Measurements from ENCODE around the gene MTMR10.

Gene MTMR10

GRCh38 chr15:31024979-31025378 is 33.6 kb upstream of the MTMR10 start:
- Histone ChIP-seq H3K36me3 (ENCODE audit: insufficient read depth, low read length) (no peaks in the 10 kb centered on the region), H3K4me3 (ENCODE audit: low read length) (no peak overlapping the region), H3K4me1 (ENCODE audit: insufficient read depth, low read length) (peaks cover 7% of the 10 kb centered on the region), H3K9me3 (ENCODE audit: low read length) (no peaks in the 10 kb centered on the region), H2AFZ (ENCODE audit: low read depth, low read length) (no peak overlapping the region), H3K27me3 (ENCODE audit: insufficient read depth, low read length) (no peaks in the 10 kb centered on the region)

GRCh38 chr15:31024330-31024729 is 32.9 kb upstream of the MTMR10 start:
- H3K36me3 ChIP-seq (ENCODE audit: insufficient read depth, low read length): no peaks in the 10 kb centered on the region
- H2AFZ ChIP-seq (ENCODE audit: low read depth, low read length): no peak overlapping the region
- H3K27me3 ChIP-seq (ENCODE audit: insufficient read depth, low read length): no peaks in the 10 kb centered on the region
- H3K9me3 ChIP-seq (ENCODE audit: low read length): no peaks in the 10 kb centered on the region
- no peak overlapping the region for H3K4me3 ChIP-seq (ENCODE audit: low read length)
- H3K4me1 ChIP-seq (ENCODE audit: insufficient read depth, low read length): peaks cover 7% of the 10 kb centered on the region

- H3K9me3 ChIP-seq (ENCODE audit: low read length): no peaks in the 10 kb centered on the region
- H3K4me1 ChIP-seq (ENCODE audit: insufficient read depth, low read length): peaks cover 7% of the 10 kb centered on the region
- H3K27me3 ChIP-seq (ENCODE audit: insufficient read depth, low read length): no peaks in the 10 kb centered on the region
- no peak overlapping the region for H2AFZ ChIP-seq (ENCODE audit: low read depth, low read length)
- H3K4me3 ChIP-seq (ENCODE audit: low read length): no peak overlapping the region
- no peaks in the 10 kb centered on the region for H3K36me3 ChIP-seq (ENCODE audit: insufficient read depth, low read length)
These were observed 32.4 kb upstream of the MTMR10 start for GRCh38 chr15:31023841-31024240.

GRCh38 chr15:31021067-31021665 is 29.7 kb upstream of the MTMR10 start:
- no peaks in the 10 kb centered on the region for H3K27me3 ChIP-seq (ENCODE audit: insufficient read depth, low read length)
- no peaks in the 10 kb centered on the region for H3K9me3 ChIP-seq (ENCODE audit: low read length)
- H3K36me3 ChIP-seq (ENCODE audit: insufficient read depth, low read length): no peaks in the 10 kb centered on the region
- no peak overlapping the region for H2AFZ ChIP-seq (ENCODE audit: low read depth, low read length)
- no peak overlapping the region for H3K4me3 ChIP-seq (ENCODE audit: low read length)
- H3K4me1 ChIP-seq (ENCODE audit: insufficient read depth, low read length): peaks cover 7% of the 10 kb centered on the region

GRCh38 chr15:31020542-31020941 is 29.1 kb upstream of the MTMR10 start:
- H3K9me3 ChIP-seq (ENCODE audit: low read length): no peaks in the 10 kb centered on the region
- H3K36me3 ChIP-seq (ENCODE audit: insufficient read depth, low read length): no peaks in the 10 kb centered on the region
- no peaks in the 10 kb centered on the region for H3K27me3 ChIP-seq (ENCODE audit: insufficient read depth, low read length)
- no peak overlapping the region for H3K4me3 ChIP-seq (ENCODE audit: low read length)
- H3K4me1 ChIP-seq (ENCODE audit: insufficient read depth, low read length): peaks cover 7% of the 10 kb centered on the region
- no peak overlapping the region for H2AFZ ChIP-seq (ENCODE audit: low read depth, low read length)

- Histone ChIP-seq H3K4me1 (ENCODE audit: insufficient read depth, low read length) (peaks cover 7% of the 10 kb centered on the region), H3K4me3 (ENCODE audit: low read length) (no peak overlapping the region), H3K27me3 (ENCODE audit: insufficient read depth, low read length) (no peaks in the 10 kb centered on the region), H2AFZ (ENCODE audit: low read depth, low read length) (no peak overlapping the region), H3K9me3 (ENCODE audit: low read length) (no peaks in the 10 kb centered on the region), H3K36me3 (ENCODE audit: insufficient read depth, low read length) (no peaks in the 10 kb centered on the region)
These were observed 28.6 kb upstream of the MTMR10 start for GRCh38 chr15:31019986-31020385.

GRCh38 chr15:31017311-31017710 is 25.9 kb upstream of the MTMR10 start:
- Histone ChIP-seq H3K4me1 (ENCODE audit: insufficient read depth, low read length) (no peaks in the 10 kb centered on the region), H3K4me3 (ENCODE audit: low read length) (no peak overlapping the region)

GRCh38 chr15:31016446-31016915 is 25.1 kb upstream of the MTMR10 start:
- peaks cover 2% of the 10 kb centered on the region for H3K9me3 ChIP-seq (ENCODE audit: low read length)
- H3K4me3 ChIP-seq (ENCODE audit: low read length): no peak overlapping the region
- H3K27me3 ChIP-seq (ENCODE audit: insufficient read depth, low read length): no peaks in the 10 kb centered on the region

More at GRCh38 chr15:31017311-31017710, 25.9 kb upstream of the MTMR10 start:
- H3K9me3 ChIP-seq (ENCODE audit: low read length): peaks cover 2% of the 10 kb centered on the region
- H3K27me3 ChIP-seq (ENCODE audit: insufficient read depth, low read length): no peaks in the 10 kb centered on the region
- no peak overlapping the region for H2AFZ ChIP-seq (ENCODE audit: low read depth, low read length)
- H3K36me3 ChIP-seq (ENCODE audit: insufficient read depth, low read length): no peaks in the 10 kb centered on the region

GRCh38 chr15:31014608-31014925 is 23.1 kb upstream of the MTMR10 start:
- Histone ChIP-seq H3K4me3 (ENCODE audit: low read length) (no peak overlapping the region), H3K27me3 (ENCODE audit: insufficient read depth, low read length) (no peaks in the 10 kb centered on the region), H3K4me1 (ENCODE audit: insufficient read depth, low read length) (no peaks in the 10 kb centered on the region), H3K9me3 (ENCODE audit: low read length) (peaks cover 2% of the 10 kb centered on the region), H3K36me3 (ENCODE audit: insufficient read depth, low read length) (no peaks in the 10 kb centered on the region), H2AFZ (ENCODE audit: low read depth, low read length) (no peak overlapping the region)

More at GRCh38 chr15:31016446-31016915, 25.1 kb upstream of the MTMR10 start:
- Histone ChIP-seq H3K36me3 (ENCODE audit: insufficient read depth, low read length) (no peaks in the 10 kb centered on the region), H2AFZ (ENCODE audit: low read depth, low read length) (no peak overlapping the region), H3K4me1 (ENCODE audit: insufficient read depth, low read length) (no peaks in the 10 kb centered on the region)

- no peaks in the 10 kb centered on the region for H3K36me3 ChIP-seq (ENCODE audit: insufficient read depth, low read length)
- H3K9me3 ChIP-seq (ENCODE audit: low read length): peaks cover 2% of the 10 kb centered on the region
These were observed 22.6 kb upstream of the MTMR10 start for GRCh38 chr15:31013863-31014607.

GRCh38 chr15:31012455-31012854 is 21.0 kb upstream of the MTMR10 start:
- Histone ChIP-seq H3K27me3 (ENCODE audit: insufficient read depth, low read length) (no peaks in the 10 kb centered on the region), H2AFZ (ENCODE audit: low read depth, low read length) (no peak overlapping the region), H3K4me1 (ENCODE audit: insufficient read depth, low read length) (no peaks in the 10 kb centered on the region), H3K9me3 (ENCODE audit: low read length) (peaks cover 2% of the 10 kb centered on the region), H3K4me3 (ENCODE audit: low read length) (no peak overlapping the region), H3K36me3 (ENCODE audit: insufficient read depth, low read length) (no peaks in the 10 kb centered on the region)

More at GRCh38 chr15:31013863-31014607, 22.6 kb upstream of the MTMR10 start:
- H3K4me1 ChIP-seq (ENCODE audit: insufficient read depth, low read length): no peaks in the 10 kb centered on the region
- no peak overlapping the region for H2AFZ ChIP-seq (ENCODE audit: low read depth, low read length)
- no peaks in the 10 kb centered on the region for H3K27me3 ChIP-seq (ENCODE audit: insufficient read depth, low read length)
- H3K4me3 ChIP-seq (ENCODE audit: low read length): no peak overlapping the region

- Histone ChIP-seq H3K9me3 (ENCODE audit: low read length) (peaks cover 2% of the 10 kb centered on the region), H2AFZ (ENCODE audit: low read depth, low read length) (no peak overlapping the region), H3K4me3 (ENCODE audit: low read length) (no peak overlapping the region), H3K27me3 (ENCODE audit: insufficient read depth, low read length) (no peaks in the 10 kb centered on the region), H3K4me1 (ENCODE audit: insufficient read depth, low read length) (peaks cover 4% of the 10 kb centered on the region), H3K36me3 (ENCODE audit: insufficient read depth, low read length) (no peaks in the 10 kb centered on the region)
These were observed 18.6 kb upstream of the MTMR10 start for GRCh38 chr15:31010036-31010435.

- Histone ChIP-seq H2AFZ (ENCODE audit: low read depth, low read length) (no peak overlapping the region), H3K36me3 (ENCODE audit: insufficient read depth, low read length) (no peaks in the 10 kb centered on the region), H3K27me3 (ENCODE audit: insufficient read depth, low read length) (no peaks in the 10 kb centered on the region), H3K4me3 (ENCODE audit: low read length) (no peak overlapping the region), H3K4me1 (ENCODE audit: insufficient read depth, low read length) (peaks cover 7% of the 10 kb centered on the region), H3K9me3 (ENCODE audit: low read length) (no peaks in the 10 kb centered on the region)
These were observed 14.2 kb upstream of the MTMR10 start for GRCh38 chr15:31005660-31006059.

Data from neuron (in vitro differentiated cells).